H9 (cell line): ENCODE results near the gene DUS1L. TPM values are rescaled to one million over a fixed set of nuclear protein-coding genes. Genes with fewer than 3 reads are reported as not detected.

Experiments
- DNase-seq: peaks from one replicate; pipeline ENCODE4 v3.0.0-alpha.2; 2017
- H2AFZ ChIP-seq: one replicate; pipeline ENCODE4 v1.6.1; 2013; ENCODE audit warnings: mild to moderate bottlenecking, low read length, control low read depth, moderate library complexity
- H2AK5ac ChIP-seq: 2 replicates; pipeline ENCODE4 v1.6.1; 2013; ENCODE audit warnings: low read length, control low read depth, mixed read lengths; ENCODE audit not compliant: insufficient read length
- H2BK120ac ChIP-seq: one replicate; pipeline ENCODE4 v1.6.1; 2013; ENCODE audit warnings: low read depth, mild to moderate bottlenecking, low read length, control low read depth, inconsistent platforms; ENCODE audit not compliant: poor library complexity, severe bottlenecking
- H2BK12ac ChIP-seq: 2 replicates; pipeline ENCODE4 v1.6.1; 2013; ENCODE audit warnings: low read length, control low read depth, mixed read lengths, low read depth; ENCODE audit not compliant: insufficient read length
- H2BK15ac ChIP-seq: 2 replicates; pipeline ENCODE4 v1.6.1; 2013; ENCODE audit warnings: low read depth, low read length, control low read depth
- H2BK20ac ChIP-seq: one replicate; pipeline ENCODE4 v1.6.1; 2013; ENCODE audit warnings: low read depth, mild to moderate bottlenecking, low read length, control low read depth, inconsistent platforms; ENCODE audit not compliant: poor library complexity, severe bottlenecking
- H2BK5ac ChIP-seq: 2 replicates; pipeline ENCODE4 v1.6.1; 2013; ENCODE audit warnings: low read length, control low read depth, mixed read lengths; ENCODE audit not compliant: insufficient read length
- H3K14ac ChIP-seq: 2 replicates; pipeline ENCODE4 v1.6.1; 2013; ENCODE audit warnings: low read length, control low read depth; ENCODE audit not compliant: insufficient read depth
- H3K18ac ChIP-seq: 2 replicates; pipeline ENCODE4 v1.6.1; 2013; ENCODE audit warnings: low read depth, mild to moderate bottlenecking, mixed read lengths, low read length, control low read depth; ENCODE audit not compliant: insufficient read length
- H3K23ac ChIP-seq: 2 replicates; pipeline ENCODE4 v1.6.1; 2013; ENCODE audit warnings: low read length, control low read depth, mixed read lengths, low read depth; ENCODE audit not compliant: insufficient read length
- H3K23me2 ChIP-seq: 2 replicates; pipeline ENCODE4 v1.6.1; 2013; ENCODE audit warnings: low read depth, mild to moderate bottlenecking, mixed read lengths, low read length, control low read depth; ENCODE audit not compliant: insufficient read length, poor library complexity, severe bottlenecking
- H3K27ac ChIP-seq: 2 replicates; pipeline ENCODE4 v1.5.1; 2013; ENCODE audit warnings: low read length, control low read depth, mixed read lengths, low read depth; ENCODE audit not compliant: insufficient read length
- H3K27me3 ChIP-seq: 2 replicates; pipeline ENCODE4 v1.6.1; 2013; ENCODE audit warnings: low read length, control low read depth, inconsistent platforms; ENCODE audit not compliant: insufficient read depth
- H3K4ac ChIP-seq: 2 replicates; pipeline ENCODE4 v1.6.1; 2013; ENCODE audit warnings: low read depth, mild to moderate bottlenecking, control low read depth, inconsistent platforms, low read length, moderate library complexity
- H3K4me1 ChIP-seq: 2 replicates; pipeline ENCODE4 v1.6.1; 2013; ENCODE audit warnings: low read length, control low read depth, inconsistent platforms; ENCODE audit not compliant: insufficient read depth
- H3K4me2 ChIP-seq: 2 replicates; pipeline ENCODE4 v1.6.1; 2013; ENCODE audit warnings: low read length, control low read depth, mixed read lengths; ENCODE audit not compliant: insufficient read length, insufficient read depth
- H3K56ac ChIP-seq: 2 replicates; pipeline ENCODE4 v1.6.1; 2013; ENCODE audit warnings: low read depth, mild to moderate bottlenecking, mixed read lengths, low read length, control low read depth; ENCODE audit not compliant: insufficient read length
- H3K79me1 ChIP-seq: 2 replicates; pipeline ENCODE4 v1.6.1; 2013; ENCODE audit warnings: low read depth, mild to moderate bottlenecking, moderate library complexity, low read length, control low read depth, inconsistent platforms; ENCODE audit not compliant: insufficient read depth, poor library complexity, severe bottlenecking
- H3K79me2 ChIP-seq: 2 replicates; pipeline ENCODE4 v1.6.1; 2013; ENCODE audit warnings: low read length, control low read depth, inconsistent platforms; ENCODE audit not compliant: insufficient read depth
- H3K9ac ChIP-seq: 2 replicates; pipeline ENCODE4 v1.6.1; 2013; ENCODE audit warnings: low read length, control low read depth, mixed read lengths; ENCODE audit not compliant: insufficient read length; ENCODE audit errors: extremely low read depth
- H3K9me3 ChIP-seq: one replicate; pipeline ENCODE4 v1.6.1; 2013; ENCODE audit warnings: low read depth, low read length, inconsistent platforms; ENCODE audit not compliant: control insufficient read depth
- H3T11ph ChIP-seq: one replicate; pipeline ENCODE4 v1.6.1; 2013; ENCODE audit warnings: mild to moderate bottlenecking, low read length, control low read depth, inconsistent platforms
- H4K20me1 ChIP-seq: one replicate; pipeline ENCODE4 v1.6.1; 2013; ENCODE audit not compliant: control insufficient read depth, insufficient read length, insufficient read depth
- H4K5ac ChIP-seq: 2 replicates; pipeline ENCODE4 v1.6.1; 2013; ENCODE audit warnings: low read depth, mild to moderate bottlenecking, mixed read lengths, low read length, control low read depth; ENCODE audit not compliant: insufficient read length
- H4K8ac ChIP-seq: replicated peaks from 2 replicates; pipeline ENCODE4 v1.6.1; 2013; ENCODE audit warnings: low read length, control low read depth, mixed read lengths, low read depth; ENCODE audit not compliant: insufficient read length
- H4K91ac ChIP-seq: 2 replicates; pipeline ENCODE4 v1.6.1; 2013; ENCODE audit warnings: low read depth, mild to moderate bottlenecking, moderate library complexity, mixed read lengths, low read length, control low read depth; ENCODE audit not compliant: insufficient read length
- H3K27ac Mint-ChIP-seq, 3 experiments: 2 replicates in 2 of 3; 3 replicates in 1 of 3; pipeline ENCODE4 v1.8.0; 2020 to 2021; ENCODE audit warnings: mixed read lengths in 3 of 3, mild to moderate bottlenecking in 1 of 3, moderate library complexity in 1 of 3
- H3K27me3 Mint-ChIP-seq: 2 replicates; pipeline ENCODE4 v1.8.0; 2021; ENCODE audit warnings: low read depth, mild to moderate bottlenecking, moderate library complexity, mixed read lengths
- H3K36me3 Mint-ChIP-seq, 3 experiments: 2 replicates in 2 of 3; 3 replicates in 1 of 3; pipeline ENCODE4 v1.8.0; 2020 to 2021; ENCODE audit warnings: low read depth in 3 of 3, mixed read lengths in 3 of 3; ENCODE audit not compliant: insufficient read depth in 1 of 3
- H3K4me1 Mint-ChIP-seq, 2 experiments: 2 replicates each; pipeline ENCODE4 v1.8.0; 2020; ENCODE audit warnings: mixed read lengths in 2 of 2
- H3K4me3 Mint-ChIP-seq, 2 experiments: 2 replicates in 1 of 2; 3 replicates in 1 of 2; pipeline ENCODE4 v1.8.0; 2020 to 2021; ENCODE audit warnings: mild to moderate bottlenecking in 2 of 2, mixed read lengths in 2 of 2, moderate library complexity in 1 of 2
- H3K9me3 Mint-ChIP-seq, 2 experiments: 2 replicates in 1 of 2; 3 replicates in 1 of 2; pipeline ENCODE4 v1.8.0; 2020; ENCODE audit warnings: mild to moderate bottlenecking in 2 of 2, mixed read lengths in 2 of 2, moderate library complexity in 1 of 2
- CTCF ChIP-seq: fragments of 200-600 bp; sonication (generic); conservative IDR thresholded peaks from 3 replicates; pipeline ENCODE4 v1.8.0; 2021; ENCODE audit warnings: antibody characterized with exemption, mild to moderate bottlenecking
- WGBS: extraction: QIAGEN DNeasy Blood & Tissue Kit; methylation state at CpG from one replicate; pipeline ENCODE4 v1.1.7; 2013; ENCODE audit warnings: missing lambda C conversion rate, low lambda C conversion rate, mixed read lengths; ENCODE audit not compliant: insufficient read length; ENCODE audit errors: extremely low coverage; 5-methylcytosine and 5-hydroxymethylcytosine counted together
- total RNA-seq: library from RNA; stranded (reverse); gene quantifications from 2 replicates; pipeline ENCODE4 v1.2.1, GENCODE V29; 2021

DUS1L gene
- total RNA-seq, 1 experiment from 2014 or later = 103 TPM

- H3K27me3 Mint-ChIP-seq = peaks cover 74% of the 10 kb centered on the region
- WGBS = no CpG with 5 or more reads among the region's 3 CpGs
- no peak overlapping the region for H2AFZ ChIP-seq
- no peak overlapping the region for H2BK15ac ChIP-seq
- DNase-seq = no peak
- H3K9me3 ChIP-seq = no peaks in the 10 kb centered on the region
- no peak overlapping the region for H3T11ph ChIP-seq
- no peaks in the 10 kb centered on the region for H3K23me2 ChIP-seq
- no peak overlapping the region for H4K91ac ChIP-seq
- no peak overlapping the region for H3K27ac Mint-ChIP-seq
- H3K4me1 ChIP-seq = no peaks in the 10 kb centered on the region; the same call in 1 of the 2 replicates
- peaks cover 2 to 7% (median 2%) of the 10 kb centered on the region in 3 experiments; a peak in 5 of 7 replicates for H3K36me3 Mint-ChIP-seq
- no peaks in the 10 kb centered on the region for H3K27me3 ChIP-seq
- H4K5ac ChIP-seq = no peak overlapping the region
- H3K14ac ChIP-seq = no peak overlapping the region
- H3K79me2 ChIP-seq = no peaks in the 10 kb centered on the region
- H2BK5ac ChIP-seq = no peak overlapping the region
- no peak overlapping the region for H3K23ac ChIP-seq
- no peaks in the 10 kb centered on the region for H3K79me1 ChIP-seq
- H2AK5ac ChIP-seq = no peak overlapping the region
- H2BK120ac ChIP-seq = no peak overlapping the region
- H3K56ac ChIP-seq = no peak overlapping the region
- no peak overlapping the region for H3K4me2 ChIP-seq
- H3K4me1 Mint-ChIP-seq = peaks cover 14 to 31% of the 10 kb centered on the region in 2 experiments
- H3K18ac ChIP-seq = no peak overlapping the region
- peaks cover 0 to 9% of the 10 kb centered on the region in 2 experiments; a peak in 2 of 5 replicates for H3K9me3 Mint-ChIP-seq
- no peak overlapping the region for H3K4me3 Mint-ChIP-seq
- H2BK20ac ChIP-seq = no peak overlapping the region
- no peak for TF ChIP-seq CTCF
- no peak overlapping the region for H2BK12ac ChIP-seq
- H4K20me1 ChIP-seq = peaks cover 3% of the 10 kb centered on the region
- no peak overlapping the region for H3K4ac ChIP-seq
- no peak overlapping the region for H3K27ac ChIP-seq
- no peak overlapping the region for H3K9ac ChIP-seq
- H4K8ac ChIP-seq = no peak overlapping the region
Measured at GRCh38 chr17:82110298-82110697, 44.7 kb upstream of the DUS1L start.
